ENCODE measurements around the gene SLC30A4.

DNA sequence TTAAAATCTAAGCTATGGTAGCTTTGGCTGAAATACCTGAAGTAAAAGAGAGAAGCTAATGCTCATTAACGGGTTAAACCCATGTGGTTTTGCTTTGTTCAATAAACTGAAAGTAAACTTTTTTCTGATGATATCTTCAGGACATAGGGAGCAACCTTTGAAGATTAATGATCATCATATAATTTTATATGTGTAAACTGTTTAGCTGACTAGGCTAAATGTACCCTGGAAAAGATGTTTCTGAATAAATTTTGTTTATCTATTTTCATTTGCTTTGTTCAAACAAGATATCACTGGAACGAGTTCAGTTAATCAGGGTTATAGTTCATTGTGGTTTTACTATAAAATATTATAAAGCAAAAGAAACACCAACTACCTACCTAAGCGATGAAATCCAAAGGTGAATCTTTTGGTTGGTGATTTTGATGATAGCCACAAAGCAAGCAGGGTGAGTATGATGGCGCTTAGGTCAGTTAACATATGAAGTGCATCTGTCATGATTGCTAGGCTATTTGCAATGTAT is 11.7 kb downstream of the SLC30A4 start:
- TF ChIP-seq GATA3 (IDR thresholded peaks at IDR 0.05; ENCODE audit: low read depth, low read length): no peak
- no peak for TF ChIP-seq GATA2 (IDR thresholded peaks at IDR 0.05; ENCODE audit: low read depth, low read length)
